HG03025 (cell line): ENCODE results near the gene POPDC2.

Experiments
- ATAC-seq: cut with Tn5 transposase; IDR thresholded peaks from one replicate; pipeline ENCODE4 v1.9.1; 2021; ENCODE audit warnings: mild to moderate bottlenecking, moderate library complexity; ENCODE audit not compliant: unreplicated experiment, low FRiP score

The POPDC2 gene

DNA sequence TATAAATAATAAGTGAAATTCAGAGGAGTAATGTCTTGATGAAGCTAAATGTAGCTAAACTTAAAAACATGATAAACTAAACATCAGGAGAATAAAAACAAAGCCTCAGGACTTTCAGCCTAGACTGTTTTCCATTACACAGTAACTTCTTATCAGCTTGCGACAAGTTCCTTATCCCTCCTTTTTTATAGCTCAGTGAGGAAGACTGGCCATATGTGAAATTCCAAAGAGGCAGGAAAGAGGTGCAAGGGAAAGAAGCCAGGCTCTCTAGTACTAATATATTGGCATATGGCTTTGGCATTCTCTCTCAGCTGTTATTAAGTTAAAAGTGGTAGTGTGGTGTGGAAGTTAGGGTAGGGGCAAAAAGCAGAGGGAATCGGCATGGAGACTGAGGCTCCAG lies 12.4 kb upstream of the POPDC2 start:
- no peak for ATAC-seq

- no peak for ATAC-seq
Measured at GRCh38 chr3:119669906-119670570, 9.6 kb upstream of the POPDC2 start.

- no peak for ATAC-seq
Measured at GRCh38 chr3:119665954-119666559, 5.7 kb upstream of the POPDC2 start.

GRCh38 chr3:119664850-119665379 lies 4.5 kb upstream of the POPDC2 start:
- no peak for ATAC-seq

GRCh38 chr3:119664370-119664769 lies 4.0 kb upstream of the POPDC2 start:
- ATAC-seq = no peak

- no peak for ATAC-seq
Measured at GRCh38 chr3:119663885-119664284, 3.5 kb upstream of the POPDC2 start.

GRCh38 chr3:119662604-119663373 lies 2.4 kb upstream of the POPDC2 start:
- ATAC-seq = no peak

DNA sequence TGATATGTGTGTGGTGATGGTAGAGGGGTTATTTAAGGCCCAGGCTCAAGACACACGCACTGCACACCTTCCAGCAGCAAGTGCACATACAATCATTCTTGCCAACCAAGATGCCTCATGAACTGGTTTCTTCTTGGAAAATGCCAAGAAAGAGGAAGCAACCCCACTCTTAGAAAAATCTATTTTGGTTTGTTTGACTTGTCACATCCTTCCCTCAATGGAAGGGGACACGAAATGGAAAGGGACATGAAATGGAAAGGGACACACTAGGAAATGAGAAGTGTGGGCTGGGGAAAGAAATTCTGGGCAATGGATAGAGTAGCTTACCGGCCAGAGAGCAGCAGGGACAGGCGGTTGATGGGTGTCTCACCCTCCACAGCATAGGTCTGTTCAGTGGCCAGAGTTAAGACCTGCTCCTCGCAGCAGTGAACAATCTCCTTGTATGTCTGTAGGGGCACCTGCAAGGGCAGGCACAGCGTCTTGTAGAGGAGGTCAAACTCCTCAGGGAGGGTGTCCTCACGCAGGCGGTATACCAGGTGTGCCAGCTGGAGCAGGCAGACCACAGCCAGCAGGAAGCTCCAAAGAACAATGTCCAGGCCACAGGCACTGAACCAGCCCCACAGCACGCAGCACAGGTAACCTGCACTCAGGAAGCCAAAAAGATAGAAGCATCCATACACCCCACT lies 640 bp downstream of the POPDC2 start:
- no peak for ATAC-seq

- no peak for ATAC-seq
Measured at GRCh38 chr3:119658994-119659393, 1.4 kb downstream of the POPDC2 start.

DNA sequence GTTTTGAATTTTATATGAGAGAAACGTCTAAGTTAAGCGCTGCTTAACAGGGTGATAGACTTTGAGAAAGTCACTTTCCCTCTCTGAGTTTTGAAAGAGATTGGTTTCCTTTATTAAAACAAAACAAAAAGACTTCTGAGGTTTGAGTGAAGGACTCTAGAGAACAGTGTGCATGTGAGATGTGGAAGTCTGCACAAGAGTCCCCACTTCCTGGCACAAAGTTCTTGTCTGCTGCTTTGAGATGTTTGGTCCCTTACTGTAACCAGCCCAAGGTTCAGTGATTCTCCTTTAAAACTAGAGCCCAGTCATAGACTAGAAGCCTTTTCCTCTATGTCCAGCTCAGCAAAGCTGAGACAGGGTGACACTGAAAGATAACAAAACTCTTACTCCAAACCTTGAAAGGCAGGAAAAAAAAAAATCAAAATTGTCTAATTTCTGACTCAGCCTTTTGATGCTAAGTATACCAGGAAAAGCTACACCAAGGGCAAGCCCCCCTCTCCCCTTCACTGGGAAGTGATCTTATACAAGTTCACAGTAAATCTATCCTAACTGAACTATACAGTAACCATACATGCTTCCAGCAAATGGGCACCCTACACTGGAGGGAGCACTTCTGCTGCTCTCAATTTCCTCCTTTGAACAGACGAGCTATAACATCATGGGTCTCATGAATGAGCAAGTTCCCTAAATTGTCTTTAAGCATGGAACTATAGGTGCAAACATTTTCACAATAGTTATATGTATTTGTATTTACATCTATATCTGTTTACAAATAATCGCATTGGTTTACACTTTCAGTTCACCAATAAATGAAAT lies 2.3 kb downstream of the POPDC2 start:
- no peak for ATAC-seq

GRCh38 chr3:119653876-119654275 lies 6.5 kb downstream of the POPDC2 start:
- no peak for ATAC-seq

- no peak for ATAC-seq
Measured at GRCh38 chr3:119652306-119653033, 7.9 kb downstream of the POPDC2 start.

- ATAC-seq = no peak
Measured at GRCh38 chr3:119649761-119650160, 10.6 kb downstream of the POPDC2 start.

DNA sequence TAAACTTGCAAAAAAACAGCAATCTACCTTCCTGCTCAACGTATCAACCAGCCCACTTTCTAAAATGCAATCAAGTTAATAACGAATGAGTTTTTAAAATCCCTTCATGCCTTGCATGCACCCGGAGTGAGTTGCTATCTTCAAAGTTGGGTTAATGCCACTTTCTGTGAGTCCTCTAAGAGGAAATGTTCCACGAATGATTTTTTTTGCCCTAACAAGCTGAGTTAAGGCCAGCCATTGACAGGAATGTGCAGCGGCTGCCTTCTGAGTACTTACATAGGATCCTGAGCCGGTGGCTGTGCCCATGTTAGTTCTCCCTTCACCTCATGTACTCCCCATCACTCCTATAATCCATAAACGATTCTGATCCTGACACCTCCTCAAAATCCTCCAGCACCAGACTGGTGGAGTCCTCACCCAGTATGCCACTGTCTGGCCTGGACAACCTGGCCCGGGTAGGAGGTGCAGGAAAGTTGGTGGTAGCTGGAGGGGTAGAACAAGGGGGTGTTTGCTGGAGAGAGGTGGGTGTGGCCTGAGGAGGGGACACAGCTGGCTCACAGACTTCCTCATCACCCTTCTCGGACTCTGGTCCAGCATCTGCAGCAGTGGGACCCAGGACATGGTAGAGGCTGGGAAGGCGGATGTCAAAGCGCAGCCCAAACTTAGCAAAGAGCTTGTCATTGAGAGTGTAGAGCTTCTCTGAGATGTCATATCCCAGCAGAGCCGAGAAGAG lies 12.4 kb downstream of the POPDC2 start:
- ATAC-seq = no peak

GRCh38 chr3:119647171-119647570 lies 13.2 kb downstream of the POPDC2 start:
- ATAC-seq = no peak

DNA sequence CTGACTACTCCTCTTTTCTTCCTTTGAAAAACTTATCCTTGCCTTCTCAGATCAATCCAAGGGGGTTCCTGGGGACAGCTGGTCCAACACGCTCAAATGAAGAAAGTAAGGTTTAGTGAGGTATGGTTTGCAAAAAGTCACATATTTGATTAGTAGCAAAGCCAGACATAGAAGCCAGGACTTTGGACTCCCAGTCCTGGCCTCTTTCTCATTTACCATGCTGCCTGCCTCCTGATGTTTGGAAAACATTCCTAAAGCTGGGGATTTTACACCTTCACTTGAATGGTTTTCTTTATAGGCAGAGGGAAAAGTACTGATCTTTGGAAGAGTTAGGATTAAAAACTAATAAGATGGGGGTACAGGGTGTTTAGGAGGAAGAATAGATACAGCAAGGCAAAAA lies 14.6 kb downstream of the POPDC2 start:
- no peak for ATAC-seq

GRCh38 chr3:119644481-119644880 lies 15.9 kb downstream of the POPDC2 start:
- ATAC-seq = no peak

DNA sequence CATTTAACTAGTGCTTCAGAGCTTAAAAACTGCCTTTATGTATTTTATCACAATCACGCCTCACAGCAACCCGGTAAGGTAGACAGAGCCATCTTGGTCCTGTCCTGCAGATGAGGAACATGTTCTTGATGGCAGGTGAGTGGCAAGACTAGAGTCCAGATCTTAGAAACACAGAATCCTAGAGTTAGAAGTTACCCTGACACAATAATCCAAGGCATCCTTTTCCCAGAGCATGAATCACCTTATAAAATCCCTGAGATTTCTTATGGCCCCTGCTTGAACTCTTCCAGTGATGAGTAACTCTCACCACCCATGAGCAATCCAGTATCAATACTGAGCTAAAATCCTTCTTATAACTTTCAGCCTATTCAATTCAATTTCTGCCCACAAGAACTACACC lies 16.9 kb downstream of the POPDC2 start:
- no peak for ATAC-seq
